Epithelial cell of prostate (primary cell): Measurements from ENCODE around the gene ZNF207.
"Not testable (repeated sequence)": the region's sequence is repeated elsewhere in the genome, so short reads cannot be mapped to it uniquely, and the experiment has no call there.

Source experiments
- DNase-seq: peaks from one replicate; pipeline ENCODE4 v3.0.0-alpha.2; 2011; ENCODE audit warnings: low read depth, low spot score
- H3K27ac ChIP-seq: fragments of 450-650 bp; 2 replicates; pipeline ENCODE4 v1.5.1; 2017; ENCODE audit warnings: mild to moderate bottlenecking

The ZNF207 gene

DNA sequence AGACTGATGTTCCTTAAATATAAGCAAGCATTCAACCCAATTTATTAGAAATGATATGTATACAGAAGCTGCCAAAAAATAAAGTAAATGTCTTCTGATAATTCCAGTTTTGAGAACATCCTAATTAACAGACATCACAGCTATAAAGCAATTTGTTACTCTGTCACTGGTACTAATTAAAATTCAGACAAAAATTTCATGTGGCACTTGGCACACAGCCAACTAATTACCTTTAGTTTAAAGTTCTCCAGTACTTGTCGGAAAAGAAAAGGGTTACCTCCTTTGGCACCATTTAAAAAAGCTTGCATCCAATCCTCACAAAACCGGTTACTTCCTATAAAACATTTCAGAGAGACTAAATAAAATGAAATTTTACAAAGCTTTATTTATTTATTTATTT, 16.8 kb upstream of the ZNF207 start:
- no peak overlapping the region for H3K27ac ChIP-seq
- DNase-seq = no peak

DNA sequence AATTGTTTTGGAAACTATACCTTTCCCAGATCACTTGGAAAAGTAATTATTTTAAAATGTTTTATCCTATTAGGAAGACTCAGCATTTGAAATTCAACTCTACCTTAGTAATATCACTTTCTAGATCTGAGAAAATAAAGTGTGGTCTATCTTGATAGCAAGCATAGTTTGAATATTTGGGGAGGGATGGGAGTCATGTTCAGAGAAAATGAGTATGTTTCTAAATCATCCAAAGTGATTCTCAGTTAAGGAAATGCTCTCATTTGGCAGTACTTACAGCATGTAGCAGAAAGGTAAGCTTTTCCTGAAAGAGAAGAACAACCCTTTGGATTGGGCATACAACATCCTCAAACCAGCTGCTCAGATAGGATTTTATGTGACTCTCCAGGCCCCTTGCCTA, 14.9 kb upstream of the ZNF207 start:
- DNase-seq = no peak
- no peak overlapping the region for H3K27ac ChIP-seq

DNA sequence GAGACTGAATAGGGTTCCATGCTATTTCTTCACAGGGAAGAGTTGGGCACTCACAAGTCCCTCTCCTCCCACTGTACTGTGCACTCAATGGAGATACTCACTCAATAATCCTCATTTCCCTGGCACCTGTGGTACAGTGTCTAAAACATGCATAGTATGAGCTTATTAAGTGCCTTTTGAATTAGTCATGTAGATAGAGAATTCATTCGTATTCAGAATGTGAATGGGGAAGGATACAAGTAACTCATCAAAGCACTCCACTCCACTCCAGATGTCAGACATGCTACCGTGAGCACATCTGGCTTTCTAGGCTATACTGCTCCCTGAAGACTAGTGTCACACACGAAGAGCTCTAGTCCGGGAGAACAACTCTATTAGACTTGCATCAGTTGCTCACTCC, 14.3 kb upstream of the ZNF207 start:
- H3K27ac ChIP-seq = no peak overlapping the region
- no peak for DNase-seq

DNA sequence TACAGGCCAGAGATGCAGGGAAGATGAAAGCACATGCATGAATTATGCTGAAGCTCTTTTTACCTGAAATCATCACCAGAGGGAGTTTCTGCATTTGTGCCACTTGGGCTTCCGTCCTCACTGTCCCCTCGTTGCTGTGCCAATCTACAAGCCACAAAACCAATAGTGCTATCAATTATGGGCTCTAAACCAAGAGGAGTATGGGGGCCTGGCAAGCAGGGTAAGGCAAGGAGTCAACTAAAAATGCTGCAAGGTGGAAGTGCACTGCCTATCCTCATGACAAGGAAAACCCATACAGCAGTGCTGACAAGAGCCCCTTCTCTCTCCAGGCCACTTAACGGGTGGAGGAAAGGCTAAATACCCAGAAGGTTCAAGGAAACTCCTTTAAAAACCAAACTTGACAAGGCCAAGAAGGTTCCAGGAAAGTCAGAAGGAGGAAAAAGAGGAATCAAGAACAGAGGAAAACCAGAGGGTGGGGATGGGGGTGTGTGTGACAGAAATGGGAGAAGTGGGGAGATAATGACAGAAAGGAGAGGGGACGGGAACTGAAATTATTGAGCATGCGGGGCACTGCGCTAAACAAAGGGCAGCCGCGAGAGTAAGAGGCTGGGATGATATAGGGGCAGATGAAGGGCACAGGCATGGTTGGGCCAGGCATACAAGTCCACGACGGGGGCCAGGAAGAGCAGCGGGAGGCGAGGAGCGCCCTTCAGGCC, 8.7 kb upstream of the ZNF207 start:
- peak overlapping the region; percentile 73 for H3K27ac ChIP-seq
- DNase-seq = no peak

DNA sequence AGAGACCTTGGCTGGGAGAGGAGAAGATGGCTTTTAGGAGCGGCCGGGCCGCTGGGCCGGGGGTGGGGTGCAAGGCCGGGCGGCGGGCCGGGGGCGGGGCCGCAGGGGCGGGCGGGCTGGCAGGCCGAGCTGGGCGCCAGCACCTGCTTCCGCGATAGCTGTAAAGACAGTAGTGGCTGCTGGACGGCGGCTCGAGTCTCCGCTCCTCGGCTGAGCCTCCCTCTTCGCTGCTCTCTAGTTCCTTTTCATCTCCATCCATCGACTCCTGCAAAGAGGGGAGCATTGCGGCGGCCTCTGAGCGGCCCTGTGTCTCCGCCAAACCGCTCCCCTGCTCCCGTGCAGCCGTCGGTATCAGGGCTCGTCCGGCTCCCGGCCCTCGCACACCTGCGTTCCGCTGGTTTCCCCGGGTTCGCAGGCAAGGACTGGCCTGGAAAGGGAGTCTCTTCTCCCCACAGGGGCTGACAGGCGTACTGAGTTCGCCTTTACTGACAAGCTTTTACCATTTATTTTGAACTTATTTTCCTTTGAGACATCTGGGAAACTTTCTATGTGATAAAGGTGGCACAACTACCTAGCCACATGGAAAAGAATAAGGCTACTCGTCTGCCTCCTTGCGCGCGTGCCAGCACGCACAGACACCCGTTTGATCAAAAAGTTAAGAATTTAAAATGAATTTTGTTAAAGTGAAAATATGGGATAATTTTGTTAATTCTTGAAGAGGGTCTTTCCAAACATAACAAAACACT, 7.9 kb upstream of the ZNF207 start, which contains the start of gene C17orf75:
C17orf75 (minus strand) TSS at position 317 of the 746 bp plus-strand sequence; CDS start at position 283, 34 bp downstream.
- no peak for DNase-seq
- H3K27ac ChIP-seq = peak within 1 kb of the TSS; percentile 73

DNA sequence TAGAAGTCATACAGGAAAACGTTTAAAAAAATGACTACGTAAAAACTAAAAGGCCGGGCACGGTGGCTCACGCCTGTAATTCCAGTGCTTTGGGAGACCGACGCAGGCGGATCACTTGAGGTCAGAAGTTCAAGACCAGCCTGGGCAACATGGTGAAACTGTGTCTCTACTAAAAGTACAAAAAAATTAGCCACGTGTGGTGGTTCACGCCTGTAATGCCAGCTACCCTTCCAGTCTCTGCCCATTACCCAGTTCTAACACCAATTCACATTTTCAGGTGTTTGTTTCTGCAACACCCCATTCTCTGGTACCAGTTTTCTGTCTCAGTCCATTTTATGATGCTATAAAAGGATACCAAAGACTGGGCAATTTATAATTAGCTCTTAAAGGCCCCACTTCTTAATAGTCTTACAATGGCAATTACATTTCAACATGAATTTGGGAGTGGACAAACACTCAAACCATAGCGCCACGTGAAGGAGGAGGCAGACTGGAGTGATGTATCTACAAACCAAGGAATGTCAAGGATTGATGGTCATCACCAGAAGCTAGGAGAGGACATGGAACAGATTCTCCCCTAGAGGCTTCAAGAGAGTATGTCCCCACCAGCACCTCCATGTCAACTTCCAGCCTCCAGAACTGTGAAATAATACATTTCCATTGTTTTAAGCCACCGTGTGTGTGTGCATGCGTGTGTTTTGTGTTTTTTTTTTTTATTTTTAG, 7.2 kb upstream of the ZNF207 start:
- DNase-seq = no peak
- peak overlapping the region; percentile 73 for H3K27ac ChIP-seq

DNA sequence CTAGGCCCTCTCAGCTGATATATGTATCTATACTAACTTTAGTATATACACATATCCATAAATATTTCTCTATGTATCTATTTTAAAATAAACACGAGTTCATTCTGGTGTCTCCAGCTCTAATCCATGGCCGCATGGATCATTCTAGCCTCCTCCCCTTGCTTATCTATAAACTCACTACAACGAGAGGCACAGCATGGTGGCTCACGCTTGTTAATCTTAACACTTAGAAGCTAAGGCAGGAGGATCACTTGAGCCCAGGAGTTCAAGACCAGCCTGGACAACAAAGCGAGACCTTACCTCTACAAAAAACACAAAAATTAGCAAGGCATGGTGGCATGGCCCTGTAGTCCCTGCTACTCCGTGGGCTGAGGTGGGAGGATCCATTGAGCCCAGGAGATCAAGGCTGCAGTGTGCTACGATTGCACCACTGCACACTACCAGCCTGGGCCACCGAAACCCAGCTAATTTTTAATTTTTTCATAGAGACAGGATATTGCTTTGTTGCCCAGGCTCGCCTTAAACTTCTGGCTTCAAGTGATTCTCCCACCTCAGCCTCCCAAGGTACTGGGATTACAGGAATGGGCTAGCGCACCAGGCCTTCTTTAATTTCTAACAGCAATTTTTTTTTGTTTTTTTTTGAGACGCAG, 3.9 kb upstream of the ZNF207 start:
- H3K27ac ChIP-seq = no peak overlapping the region
- no peak for DNase-seq

DNA sequence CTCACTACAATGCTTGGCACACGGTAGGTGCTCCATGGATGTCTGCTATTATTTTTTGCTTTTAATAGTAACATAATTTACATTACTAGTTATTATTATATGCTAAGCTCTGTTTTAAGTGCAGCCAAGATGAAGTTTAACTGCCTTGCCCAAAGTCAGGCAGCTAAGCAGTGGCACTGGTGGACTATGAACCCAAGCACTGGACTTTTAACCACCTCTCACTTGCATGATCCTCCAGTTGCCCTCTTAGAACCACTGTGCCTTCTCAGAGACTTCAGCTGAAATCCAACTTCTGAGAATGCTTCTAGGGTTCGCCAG, 1.5 kb upstream of the ZNF207 start:
- no peak for DNase-seq
- H3K27ac ChIP-seq = no peak overlapping the region

DNA sequence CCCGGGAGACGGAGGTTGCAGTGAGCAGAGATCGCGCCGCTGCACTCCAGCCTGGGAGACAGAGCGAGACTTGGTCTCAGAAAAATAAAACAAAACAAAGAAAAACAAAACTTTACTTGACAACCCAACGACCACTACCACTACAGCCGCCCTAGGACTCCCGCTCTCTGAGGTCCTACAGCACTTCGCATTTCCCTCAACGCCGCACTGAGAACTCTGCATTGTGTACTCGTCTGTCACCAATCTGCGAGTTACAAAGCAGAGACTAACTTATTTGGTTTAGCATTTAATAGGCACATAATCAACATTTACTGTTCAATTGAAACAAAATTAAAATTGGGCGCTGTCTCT, 479 bp upstream of the ZNF207 start:
- DNase-seq = no peak
- H3K27ac ChIP-seq = peak overlapping the region; percentile 92

DNA sequence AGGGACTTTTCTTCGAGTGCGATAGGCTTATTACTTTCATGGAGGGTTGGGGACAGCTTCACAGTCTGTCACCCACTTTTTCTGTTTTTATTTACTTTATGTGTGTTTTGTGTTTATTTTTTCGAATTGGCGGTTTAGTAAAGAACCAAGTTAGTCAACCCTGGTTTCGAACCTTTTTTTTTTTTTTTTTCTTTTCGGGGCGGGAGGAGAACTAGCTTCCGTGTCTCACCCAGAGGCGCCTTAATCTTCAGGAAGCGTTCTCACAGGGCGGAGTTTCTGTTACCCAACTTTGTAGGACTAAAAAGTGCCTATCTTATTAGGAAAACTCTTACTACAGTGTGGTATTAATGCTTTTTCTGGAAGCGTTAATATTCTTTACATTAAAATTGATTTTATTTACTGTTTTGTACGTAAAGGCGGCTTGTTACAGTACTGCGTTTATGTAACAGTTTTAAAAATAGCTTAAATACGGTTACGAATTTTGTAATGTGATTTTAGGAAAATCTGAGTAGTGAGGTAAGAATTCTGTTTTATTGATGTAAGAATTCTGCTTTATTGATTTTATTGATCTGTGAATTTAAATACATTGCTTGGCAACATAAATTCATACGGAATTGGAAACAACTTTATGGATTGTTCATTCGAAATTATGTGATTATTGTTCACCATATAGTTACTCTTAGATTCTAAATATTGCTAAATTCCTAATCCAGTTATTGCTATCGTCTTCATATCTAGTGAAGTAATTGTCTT, 885 bp downstream of the ZNF207 start:
- H3K27ac ChIP-seq = peak overlapping the region; percentile 92
- no peak for DNase-seq

DNA sequence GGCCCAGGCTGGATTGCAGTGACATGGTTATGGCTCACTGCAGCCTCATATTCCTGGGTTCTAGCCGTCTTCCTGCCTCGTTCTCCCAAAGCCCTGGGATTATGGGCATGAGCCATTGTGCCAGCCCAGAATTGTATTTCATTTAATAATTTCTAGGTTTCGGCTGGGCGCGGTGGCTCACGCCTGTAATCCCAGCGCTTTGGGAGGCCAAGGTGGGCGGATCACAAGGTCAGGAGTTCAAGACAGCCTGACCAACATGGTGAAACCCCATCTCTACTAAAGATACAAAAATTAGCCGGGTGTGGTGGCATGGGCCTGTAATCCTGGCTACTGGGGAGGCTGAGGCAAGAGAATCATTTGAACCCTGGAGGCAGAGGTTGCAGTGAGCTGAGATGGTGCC, 2.8 kb downstream of the ZNF207 start:
- DNase-seq, H3K27ac ChIP-seq: not testable (repeated sequence)

DNA sequence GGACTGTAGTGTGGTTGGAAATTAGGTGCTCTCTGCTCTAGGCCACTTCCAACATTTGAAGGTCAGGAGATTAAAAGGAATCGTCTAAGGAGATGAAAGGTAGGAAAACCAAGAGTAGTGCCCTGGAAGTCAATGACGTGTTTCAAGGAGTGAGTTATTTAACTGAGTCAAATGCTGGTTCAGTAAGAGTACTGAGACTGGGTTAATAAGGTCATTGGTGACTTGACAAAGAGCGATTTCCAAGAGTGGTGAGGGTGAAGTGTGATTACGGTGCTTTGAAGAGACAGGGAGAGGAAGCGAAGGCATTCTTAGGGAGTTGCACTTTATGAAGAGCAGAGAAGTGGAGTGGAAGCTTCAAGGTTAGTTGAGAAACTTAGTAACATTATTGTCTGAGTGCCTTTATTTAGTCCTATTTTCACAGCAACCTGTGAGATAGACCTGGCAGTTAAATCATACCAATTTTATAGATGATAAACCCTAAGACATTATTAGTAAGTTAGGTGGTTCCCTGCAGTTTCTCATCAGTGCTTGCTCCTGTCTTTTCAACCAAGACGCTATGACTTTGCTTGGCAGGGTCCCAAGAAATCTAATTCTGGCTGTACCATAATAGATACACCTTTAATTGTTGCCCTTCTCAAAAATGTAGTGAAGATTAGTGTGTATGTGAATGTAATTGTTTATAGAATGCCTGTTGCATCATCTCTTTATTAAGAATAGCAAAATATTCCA, 5.9 kb downstream of the ZNF207 start:
- H3K27ac ChIP-seq = peak overlapping the region; percentile 33
- no peak for DNase-seq

DNA sequence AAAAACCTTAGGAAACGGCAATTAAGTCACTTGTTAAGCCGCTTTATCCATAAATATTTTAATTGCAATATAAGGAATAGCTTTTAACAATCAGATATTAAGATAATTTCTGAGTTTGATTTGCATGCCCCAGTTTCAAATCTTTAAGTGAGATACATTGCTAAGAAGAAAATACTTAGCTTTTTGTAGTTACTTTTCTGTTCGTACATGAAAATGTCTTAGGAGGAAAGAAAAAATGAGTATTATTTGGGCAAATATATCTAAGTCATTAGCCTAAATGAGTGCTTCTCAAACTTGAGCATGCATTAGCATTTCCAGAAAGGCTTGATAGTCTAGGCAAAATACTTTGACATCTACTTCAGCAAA, 6.4 kb downstream of the ZNF207 start:
- H3K27ac ChIP-seq = peak overlapping the region; percentile 33
- DNase-seq = no peak

DNA sequence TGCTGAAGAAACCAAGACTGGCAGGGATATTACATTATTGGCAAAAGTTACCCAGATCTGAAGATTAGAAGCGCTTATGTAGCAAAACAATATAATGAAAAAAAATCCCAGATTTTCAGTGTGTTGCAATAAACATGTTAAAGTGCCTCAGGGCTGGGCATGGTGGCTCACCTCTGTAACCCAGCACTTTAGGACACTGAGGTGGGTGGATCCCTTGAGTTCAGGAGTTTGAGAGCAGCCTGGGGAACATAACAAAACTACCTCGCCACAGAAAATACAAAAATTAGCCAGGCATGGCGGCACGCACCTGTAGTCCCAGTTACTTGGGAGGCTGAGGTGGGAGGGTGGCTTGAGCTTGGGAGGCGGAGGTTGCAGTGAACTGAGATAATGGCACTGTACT, 6.8 kb downstream of the ZNF207 start:
- no peak for DNase-seq
- H3K27ac ChIP-seq = peak overlapping the region; percentile 33

DNA sequence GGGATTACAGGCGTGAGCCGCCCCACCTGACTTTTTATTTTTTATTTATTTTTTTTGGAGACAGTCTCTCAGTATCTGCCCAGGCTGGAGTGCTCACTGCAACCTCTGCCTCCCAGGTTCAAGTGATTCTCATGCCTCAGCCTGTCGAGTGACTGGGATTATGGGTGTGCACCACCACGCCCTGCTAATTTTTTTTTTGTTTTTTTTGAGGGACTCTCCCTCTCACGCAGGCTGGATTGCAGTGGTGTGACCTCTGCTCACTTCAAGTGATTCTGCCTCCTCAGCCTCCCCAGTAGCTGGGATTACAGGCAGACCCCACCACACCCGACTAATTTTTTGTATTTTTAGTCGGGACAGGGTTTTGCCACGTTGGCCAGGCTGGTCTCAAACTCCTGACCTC, 7.7 kb downstream of the ZNF207 start:
- peak overlapping the region; percentile 18 for H3K27ac ChIP-seq
- no peak for DNase-seq

DNA sequence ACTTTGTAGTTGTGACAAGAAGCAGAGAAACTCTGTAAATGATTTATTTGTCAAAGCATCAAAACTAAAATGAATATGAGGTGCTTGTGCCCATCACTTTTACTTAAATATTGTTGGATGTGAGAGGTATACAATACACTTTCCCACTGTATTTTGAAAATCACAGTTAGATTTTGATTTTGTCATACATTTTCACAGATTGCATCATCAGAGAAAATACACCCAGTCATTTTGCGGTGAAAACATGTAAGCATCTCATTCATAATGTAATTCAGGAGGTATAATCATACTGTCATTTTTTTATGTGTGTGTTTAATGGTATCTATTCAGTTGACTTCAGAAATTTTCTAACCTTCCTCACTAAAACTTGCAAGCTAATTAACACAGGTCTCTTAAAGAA, 11.3 kb downstream of the ZNF207 start:
- peak overlapping the region; percentile 11 for H3K27ac ChIP-seq
- DNase-seq = no peak

DNA sequence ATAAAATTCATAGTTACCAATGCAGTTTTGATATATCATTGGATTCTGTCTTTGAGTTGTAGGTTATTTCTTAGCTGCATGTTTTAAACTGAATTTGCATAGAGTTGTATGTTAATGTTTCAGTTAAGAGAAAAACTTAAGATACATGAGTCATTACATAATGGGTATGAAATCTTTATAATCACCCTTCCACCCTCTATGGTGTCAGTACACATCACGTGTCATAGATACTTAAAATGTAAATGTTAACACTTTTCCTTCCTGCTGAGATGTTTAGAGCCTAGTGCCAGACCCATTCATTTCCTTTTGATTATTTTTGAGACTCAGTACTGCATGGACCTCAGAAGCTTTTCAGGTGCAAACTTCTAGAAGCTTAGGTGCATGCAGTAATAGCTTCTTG, 20.5 kb downstream of the ZNF207 start:
- no peak overlapping the region for H3K27ac ChIP-seq
- no peak for DNase-seq

DNA sequence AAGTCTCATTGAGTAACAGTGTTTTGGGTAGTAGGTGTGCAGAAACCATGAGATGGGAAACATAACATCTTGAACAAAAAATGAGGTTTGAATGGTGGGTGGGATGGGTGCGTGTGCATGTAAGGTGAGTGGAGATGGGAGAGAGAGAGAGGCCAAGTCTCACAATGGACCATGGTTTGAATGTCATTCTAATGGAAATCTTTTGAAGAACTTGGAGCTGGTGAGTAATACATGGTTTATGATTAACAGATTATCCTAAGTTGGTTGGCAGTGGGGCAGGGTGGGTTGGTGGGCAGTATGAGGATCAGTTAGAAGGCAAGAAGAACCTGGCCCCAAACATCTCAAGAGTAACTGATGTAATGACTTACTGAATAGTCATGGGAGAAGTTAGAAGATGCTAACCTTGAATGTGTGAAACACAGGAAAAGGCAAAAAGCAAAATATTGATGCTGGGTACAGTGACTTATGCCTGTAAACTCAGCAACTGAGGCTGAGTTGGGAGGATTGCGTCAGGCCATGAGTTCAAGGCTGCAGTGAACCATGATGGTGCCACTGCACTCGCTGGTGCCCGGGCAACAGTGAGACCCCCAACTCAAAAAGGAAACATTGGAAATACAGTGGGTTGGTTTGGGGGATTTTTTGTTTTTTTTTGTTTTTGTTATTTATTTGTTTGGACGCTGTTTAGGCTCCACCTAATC, 32.7 kb downstream of the ZNF207 start:
- H3K27ac ChIP-seq = no peak overlapping the region
- DNase-seq = no peak

DNA sequence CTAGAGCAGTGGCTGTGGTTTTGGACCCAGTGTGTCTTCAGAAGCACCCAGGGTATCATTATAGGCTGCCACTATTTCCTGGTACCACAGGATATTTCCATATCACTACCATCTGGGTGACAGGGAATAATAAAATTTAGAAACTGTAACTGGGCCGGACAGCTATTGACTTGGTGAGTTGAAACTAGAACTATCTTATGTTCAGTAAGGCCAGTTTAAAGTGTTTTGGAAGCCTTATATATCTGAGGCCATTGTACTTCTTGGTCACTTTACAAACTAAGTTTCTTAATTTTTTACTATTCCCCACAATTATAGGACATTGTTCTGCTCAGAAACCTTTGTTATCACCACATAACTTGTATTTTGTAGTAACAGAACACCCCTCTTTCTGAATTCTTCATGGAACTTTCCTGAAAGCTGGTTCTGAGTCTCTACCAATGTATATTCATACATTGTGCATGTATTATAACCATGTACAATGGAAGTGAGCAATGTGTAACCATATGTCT, 34.0 kb downstream of the ZNF207 start:
- H3K27ac ChIP-seq = no peak overlapping the region
- no peak for DNase-seq
